Measurements from ENCODE around the gene NME8. TPM values are rescaled to one million over a fixed set of nuclear protein-coding genes. Genes with fewer than 3 reads are reported as not detected.

Gene NME8
- total and polyA plus RNA-seq, 5 experiments from 2014 or later: not detected

- no peak for ATAC-seq
Measured at GRCh38 chr7:37908221-37908788, 59.9 kb downstream of the NME8 start.

GRCh38 chr7:37912756-37913155 is 64.4 kb downstream of the NME8 start:
- Mint-ChIP-seq H3K36me3 (no peaks in the 10 kb centered on the region), H3K27ac (no peak overlapping the region), H3K27me3 (peaks cover 24 to 50% (median 36%) of the 10 kb centered on the region in 5 donors), H3K4me1 (peaks cover 7 to 23% (median 14%) of the 10 kb centered on the region in 4 donors), H3K9me3 (no peaks in the 10 kb centered on the region), H3K4me3 (no peak overlapping the region)
- POLR2A ChIA-PET: no interaction called here
- ATAC-seq (no peak), DNase-seq (no peak)

More at GRCh38 chr7:37908221-37908788, 59.9 kb downstream of the NME8 start:
- POLR2A ChIA-PET: no interaction called here
- peaks cover 0 to 27% (median 12%) of the 10 kb centered on the region in 5 donors for H3K27me3 Mint-ChIP-seq
- no peak overlapping the region for H3K27ac Mint-ChIP-seq
- DNase-seq: no peak
- H3K4me3 Mint-ChIP-seq: no peak overlapping the region
- H3K9me3 Mint-ChIP-seq: no peaks in the 10 kb centered on the region
- no peaks in the 10 kb centered on the region for H3K4me1 Mint-ChIP-seq
- H3K36me3 Mint-ChIP-seq: no peaks in the 10 kb centered on the region

GRCh38 chr7:37915438-37915837 is 67.0 kb downstream of the NME8 start:
- DNase-seq (no peak), ATAC-seq (no peak)
- POLR2A ChIA-PET: no interaction called here
- peaks cover 40 to 74% (median 54%) of the 10 kb centered on the region in 5 donors for H3K27me3 Mint-ChIP-seq
- H3K27ac Mint-ChIP-seq: no peak overlapping the region
- H3K4me1 Mint-ChIP-seq: peaks cover 9 to 27% (median 19%) of the 10 kb centered on the region in 4 donors
- H3K4me3 Mint-ChIP-seq: peak overlapping the region in 1 of 10 donors; percentile 3
- H3K9me3 Mint-ChIP-seq: no peaks in the 10 kb centered on the region
- H3K36me3 Mint-ChIP-seq: no peaks in the 10 kb centered on the region

- no peak for ATAC-seq
Measured at GRCh38 chr7:37916017-37916672, 67.7 kb downstream of the NME8 start.

GRCh38 chr7:37916673-37917660 is 68.6 kb downstream of the NME8 start, which contains the start of gene SFRP4:
SFRP4 (minus strand) TSS chr7:37916817; CDS start chr7:37916537, 280 bp downstream.
- H3K27me3 Mint-ChIP-seq: peaks cover 37 to 79% (median 58%) of the 10 kb centered on the region in 5 donors
- H3K4me1 Mint-ChIP-seq: peaks cover 10 to 37% (median 24%) of the 10 kb centered on the region in 4 donors
- DNase-seq: no peak
- H3K36me3 Mint-ChIP-seq: no peaks in the 10 kb centered on the region
- H3K4me3 Mint-ChIP-seq: peak within 1 kb of the TSS in 8 of 10 donors; percentile 4 to 64 (median 39)
- no peak for ATAC-seq
- H3K27ac Mint-ChIP-seq: no peak within 1 kb of the TSS
- POLR2A ChIA-PET: no interaction called here
- H3K9me3 Mint-ChIP-seq: no peaks in the 10 kb centered on the region

More at GRCh38 chr7:37916017-37916672, 67.7 kb downstream of the NME8 start:
- peaks cover 9 to 30% (median 21%) of the 10 kb centered on the region in 4 donors for H3K4me1 Mint-ChIP-seq
- peaks cover 37 to 75% (median 56%) of the 10 kb centered on the region in 5 donors for H3K27me3 Mint-ChIP-seq
- POLR2A ChIA-PET: no interaction called here
- H3K27ac Mint-ChIP-seq: no peak overlapping the region
- DNase-seq: no peak
- no peaks in the 10 kb centered on the region for H3K9me3 Mint-ChIP-seq
- H3K4me3 Mint-ChIP-seq: peak overlapping the region in 6 of 10 donors; percentile 7 to 64 (median 39)
- no peaks in the 10 kb centered on the region for H3K36me3 Mint-ChIP-seq

- peaks cover 10 to 37% (median 25%) of the 10 kb centered on the region in 4 donors for H3K4me1 Mint-ChIP-seq
- peaks cover 0 to 5% (median 0%) of the 10 kb centered on the region in 9 donors for H3K9me3 Mint-ChIP-seq
- ATAC-seq (no peak), DNase-seq (no peak)
- no peak overlapping the region for H3K4me3 Mint-ChIP-seq
- H3K27ac Mint-ChIP-seq: no peak overlapping the region
- POLR2A ChIA-PET: no interaction called here
- H3K36me3 Mint-ChIP-seq: peaks cover 0 to 6% (median 0%) of the 10 kb centered on the region in 3 donors
- H3K27me3 Mint-ChIP-seq: peaks cover 39 to 82% (median 63%) of the 10 kb centered on the region in 5 donors
Measured at GRCh38 chr7:37918526-37918925, 70.1 kb downstream of the NME8 start.

- Mint-ChIP-seq H3K9me3 (peaks cover 0 to 10% (median 0%) of the 10 kb centered on the region in 9 donors), H3K27ac (peak within 1 kb of the TSS in 3 of 10 donors; percentile 41 to 78 (median 60)), H3K4me1 (peaks cover 10 to 35% (median 25%) of the 10 kb centered on the region in 4 donors), H3K27me3 (peaks cover 33 to 68% (median 53%) of the 10 kb centered on the region in 5 donors), H3K36me3 (peaks cover 0 to 6% (median 4%) of the 10 kb centered on the region in 3 donors), H3K4me3 (peak within 1 kb of the TSS; percentile 77 to 88 (median 86))
- peak in 7 of 10 donors; percentile 6 to 55 (median 19) for DNase-seq
- POLR2A ChIA-PET: no interaction called here
- ATAC-seq: peak; percentile 78 to 80
Measured at GRCh38 chr7:37920305-37920848, 72.0 kb downstream of the NME8 start, which contains the start of gene EPDR1. EPDR1 (plus strand) TSS chr7:37920640; CDS start chr7:37920940, 300 bp downstream.

GRCh38 chr7:37920849-37921805 is 72.7 kb downstream of the NME8 start:
- ATAC-seq (peak; percentile 58 to 65), DNase-seq (peak in 3 of 10 donors; percentile 4 to 31 (median 21))
- peak overlapping the region in 1 of 10 donors; percentile 35 for H3K27ac Mint-ChIP-seq
- peaks cover 9 to 27% (median 22%) of the 10 kb centered on the region in 4 donors for H3K4me1 Mint-ChIP-seq
- peaks cover 0 to 13% (median 5%) of the 10 kb centered on the region in 9 donors for H3K9me3 Mint-ChIP-seq
- POLR2A ChIA-PET: no interaction called here
- H3K4me3 Mint-ChIP-seq: peak overlapping the region; percentile 77 to 88 (median 86)
- peaks cover 0 to 8% (median 6%) of the 10 kb centered on the region in 3 donors for H3K36me3 Mint-ChIP-seq
- H3K27me3 Mint-ChIP-seq: peaks cover 33 to 61% (median 47%) of the 10 kb centered on the region in 5 donors

GRCh38 chr7:37921876-37922275 is 73.5 kb downstream of the NME8 start:
- Mint-ChIP-seq H3K9me3 (peaks cover 0 to 18% (median 7%) of the 10 kb centered on the region in 9 donors), H3K4me3 (peak overlapping the region in 8 of 10 donors; percentile 25 to 80 (median 60)), H3K4me1 (peaks cover 9 to 22% (median 19%) of the 10 kb centered on the region in 4 donors), H3K36me3 (peaks cover 0 to 10% (median 6%) of the 10 kb centered on the region in 3 donors), H3K27me3 (peaks cover 33 to 61% (median 45%) of the 10 kb centered on the region in 5 donors), H3K27ac (no peak overlapping the region)
- ATAC-seq: no peak
- no peak for DNase-seq
- POLR2A ChIA-PET: no interaction called here

GRCh38 chr7:37923996-37924395 is 75.6 kb downstream of the NME8 start:
- POLR2A ChIA-PET: no interaction called here
- H3K36me3 Mint-ChIP-seq: peaks cover 0 to 10% (median 6%) of the 10 kb centered on the region in 3 donors
- H3K4me3 Mint-ChIP-seq: no peak overlapping the region
- peaks cover 0 to 18% (median 7%) of the 10 kb centered on the region in 9 donors for H3K9me3 Mint-ChIP-seq
- no peak overlapping the region for H3K27ac Mint-ChIP-seq
- H3K4me1 Mint-ChIP-seq: peaks cover 4 to 14% (median 11%) of the 10 kb centered on the region in 4 donors
- DNase-seq: no peak
- peaks cover 27 to 42% (median 35%) of the 10 kb centered on the region in 5 donors for H3K27me3 Mint-ChIP-seq
- ATAC-seq: no peak

GRCh38 chr7:37924491-37925041 is 76.2 kb downstream of the NME8 start:
- no peak overlapping the region for H3K4me3 Mint-ChIP-seq
- no peak overlapping the region for H3K27ac Mint-ChIP-seq
- POLR2A ChIA-PET: no interaction called here
- peaks cover 0 to 18% (median 7%) of the 10 kb centered on the region in 9 donors for H3K9me3 Mint-ChIP-seq
- no peak for DNase-seq
- peaks cover 1 to 14% (median 11%) of the 10 kb centered on the region in 4 donors for H3K4me1 Mint-ChIP-seq
- no peak for ATAC-seq
- H3K27me3 Mint-ChIP-seq: peaks cover 22 to 37% (median 29%) of the 10 kb centered on the region in 5 donors
- H3K36me3 Mint-ChIP-seq: peaks cover 0 to 10% (median 6%) of the 10 kb centered on the region in 3 donors

All from naive thymus-derived CD8-positive, alpha-beta T cell (primary cell).